NCI-H1417 (cell line): ENCODE results near the gene MUC6.

Source experiments
- DNase-seq, 3 experiments: peaks; one replicate each; lab custom pipeline; 2025; lab: John Stamatoyannopoulos, UW

The MUC6 gene

GRCh38 chr11:1073261-1073724, 36.8 kb upstream of the MUC6 start:
- no peak for DNase-seq

GRCh38 chr11:1072821-1073231, 36.3 kb upstream of the MUC6 start:
- no peak for DNase-seq

- peak in 2 of 3 experiments; percentile 38 to 42 for DNase-seq
Measured at GRCh38 chr11:1072116-1072820, 35.8 kb upstream of the MUC6 start.

- peak in 1 of 3 experiments; percentile 31 for DNase-seq
Measured at GRCh38 chr11:1071571-1072115, 35.1 kb upstream of the MUC6 start.

- no peak for DNase-seq
Measured at GRCh38 chr11:1070594-1071462, 34.3 kb upstream of the MUC6 start.

GRCh38 chr11:1069740-1070139, 33.2 kb upstream of the MUC6 start:
- no peak for DNase-seq

- DNase-seq = no peak
Measured at GRCh38 chr11:1067812-1068496, 31.4 kb upstream of the MUC6 start.

- DNase-seq = no peak
Measured at GRCh38 chr11:1064167-1064566, 27.6 kb upstream of the MUC6 start.

GRCh38 chr11:1062075-1062820, 25.7 kb upstream of the MUC6 start:
- DNase-seq = no peak

- DNase-seq = no peak
Measured at GRCh38 chr11:1060852-1061616, 24.5 kb upstream of the MUC6 start.

GRCh38 chr11:1060410-1060809, 23.9 kb upstream of the MUC6 start:
- no peak for DNase-seq

GRCh38 chr11:1059759-1060158, 23.2 kb upstream of the MUC6 start:
- no peak for DNase-seq

- no peak for DNase-seq
Measured at GRCh38 chr11:1057806-1058205, 21.3 kb upstream of the MUC6 start.

- DNase-seq = no peak
Measured at GRCh38 chr11:1055990-1056771, 19.7 kb upstream of the MUC6 start.

GRCh38 chr11:1055109-1055703, 18.7 kb upstream of the MUC6 start:
- no peak for DNase-seq

- DNase-seq = peak in 2 of 3 experiments; percentile 21 to 33
Measured at GRCh38 chr11:1054143-1055108, 17.9 kb upstream of the MUC6 start.

GRCh38 chr11:1053121-1053901, 16.8 kb upstream of the MUC6 start:
- DNase-seq = no peak
